Uterus (tissue), 2 donors: ENCODE results near the gene ANKRD2.
"Not testable (repeated sequence)": the region's sequence is repeated elsewhere in the genome, so short reads cannot be mapped to it uniquely, and the experiment has no call there.

Experiments
- CTCF ChIP-seq, 4 experiments: fragments of 200-600 bp in 2 of 4; fragments of 450-650 bp in 2 of 4; sonication (generic) in 2 of 4; IDR thresholded peaks; one replicate each; pipeline ENCODE4 v1.5.1; 2016 to 2019; ENCODE audit warnings: antibody characterized with exemption in 4 of 4, mild to moderate bottlenecking in 2 of 4, moderate library complexity in 1 of 4
- POLR2A ChIP-seq, 2 donors: fragments of 450-650 bp; IDR thresholded peaks; one replicate each; pipeline ENCODE4 v1.6.1; 2016; ENCODE audit warnings: antibody characterized with exemption in 2 of 2, mild to moderate bottlenecking in 1 of 2, moderate library complexity in 1 of 2

DNA sequence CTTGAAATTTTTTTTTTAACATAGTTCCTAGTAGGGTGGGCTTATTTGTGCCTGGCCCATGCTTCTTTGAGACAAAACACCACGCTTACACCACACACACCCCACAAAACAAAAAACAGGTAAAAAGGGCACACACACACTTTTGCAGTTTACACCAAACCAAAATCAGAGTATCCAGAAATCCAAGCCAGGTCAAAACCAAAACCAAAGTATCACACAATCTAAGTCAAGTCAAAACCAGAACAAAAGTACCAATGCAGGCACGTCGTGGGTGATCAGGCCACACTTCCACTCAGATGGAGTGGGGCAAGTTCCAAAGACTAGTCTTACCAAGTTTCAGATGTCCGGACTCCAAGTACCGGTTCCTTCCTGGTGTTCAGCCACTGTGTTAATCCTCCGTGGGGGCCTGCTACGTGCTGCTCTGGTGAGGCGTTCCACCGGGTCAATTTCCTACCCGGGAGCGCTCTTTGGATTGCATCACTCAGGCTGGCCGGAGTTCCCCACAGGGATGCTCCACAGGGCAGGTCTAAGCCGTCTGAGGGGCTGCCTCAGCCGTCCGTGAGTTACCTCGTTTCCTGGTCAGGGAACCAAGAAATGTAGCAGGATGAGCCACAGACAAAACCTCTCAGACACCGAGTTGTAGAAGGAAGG is 11.7 kb upstream of the ANKRD2 start:
- not testable (repeated sequence) for TF ChIP-seq CTCF, POLR2A (IDR thresholded peaks at IDR 0.05)
